HG03432 (cell line): Measurements from ENCODE around the gene ZIK1.

Experiments
- ATAC-seq: cut with Tn5 transposase; IDR thresholded peaks from one replicate; pipeline ENCODE4 v1.9.1; 2021; ENCODE audit warnings: mild to moderate bottlenecking, moderate library complexity; ENCODE audit not compliant: unreplicated experiment

Gene ZIK1

DNA sequence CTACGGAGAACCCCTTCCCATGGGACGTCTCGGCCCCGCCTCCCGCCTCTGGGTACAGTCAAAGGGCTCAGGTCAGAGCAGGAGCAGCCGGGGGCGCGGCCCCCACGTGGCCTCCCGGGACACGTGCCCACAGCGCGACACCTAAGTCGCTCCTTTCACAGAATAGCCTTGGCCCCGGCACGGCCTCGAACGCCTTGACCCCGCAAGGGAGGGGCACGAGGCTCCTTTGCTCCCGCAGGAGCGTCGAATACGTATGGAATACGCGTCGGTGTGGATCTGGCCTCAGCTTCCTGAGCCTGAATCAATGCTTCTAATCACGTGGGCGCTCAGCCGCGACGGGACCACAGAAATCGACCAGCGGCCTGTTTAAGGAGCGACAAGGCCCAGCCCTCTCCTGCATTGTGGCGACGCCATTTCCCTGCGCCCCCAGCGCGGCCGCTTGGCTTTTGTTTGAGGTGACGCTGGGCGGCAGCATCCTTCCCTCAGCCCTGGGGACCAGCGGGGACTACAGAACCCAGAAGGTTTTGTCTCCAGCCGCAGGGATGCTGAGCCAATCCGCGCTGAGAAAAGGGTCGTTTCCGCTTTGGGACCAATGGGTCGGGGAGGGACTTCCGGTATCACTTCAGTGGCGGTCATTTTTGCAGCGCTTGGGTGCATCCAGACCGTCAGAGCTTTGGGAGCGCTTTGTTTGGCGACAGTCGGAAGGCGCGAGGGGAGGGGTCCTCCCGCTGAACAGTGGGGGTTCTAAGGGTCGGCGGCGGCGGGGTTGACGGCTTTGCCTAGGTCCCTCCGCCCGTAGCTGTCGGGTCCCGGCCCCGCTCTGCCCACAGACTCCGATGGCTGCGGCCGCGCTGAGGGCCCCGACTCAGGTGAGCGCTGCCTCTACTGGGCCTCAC is at the start of gene ZIK1:
TSS of gene ZIK1 (plus strand) at position 625 of the 896 bp plus-strand sequence. CDS start at position 837, 212 bp downstream.
- ATAC-seq = peak; percentile 79

DNA sequence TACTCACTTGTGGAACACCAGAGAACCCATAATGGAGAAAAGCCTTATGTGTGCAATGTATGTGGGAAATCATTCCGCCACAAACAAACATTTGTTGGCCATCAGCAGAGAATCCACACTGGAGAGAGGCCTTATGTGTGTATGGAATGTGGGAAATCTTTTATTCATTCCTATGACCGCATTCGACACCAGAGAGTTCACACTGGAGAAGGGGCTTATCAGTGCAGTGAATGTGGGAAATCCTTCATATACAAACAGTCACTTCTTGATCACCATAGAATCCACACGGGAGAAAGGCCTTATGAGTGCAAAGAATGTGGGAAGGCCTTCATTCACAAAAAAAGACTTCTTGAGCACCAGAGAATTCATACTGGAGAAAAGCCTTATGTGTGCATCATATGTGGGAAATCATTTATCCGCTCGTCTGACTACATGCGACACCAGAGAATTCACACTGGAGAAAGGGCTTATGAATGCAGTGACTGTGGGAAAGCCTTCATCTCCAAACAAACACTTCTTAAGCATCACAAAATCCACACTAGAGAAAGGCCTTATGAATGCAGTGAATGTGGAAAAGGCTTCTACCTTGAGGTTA is 45.9 kb upstream of the ZIK1 start:
- no peak for ATAC-seq

DNA sequence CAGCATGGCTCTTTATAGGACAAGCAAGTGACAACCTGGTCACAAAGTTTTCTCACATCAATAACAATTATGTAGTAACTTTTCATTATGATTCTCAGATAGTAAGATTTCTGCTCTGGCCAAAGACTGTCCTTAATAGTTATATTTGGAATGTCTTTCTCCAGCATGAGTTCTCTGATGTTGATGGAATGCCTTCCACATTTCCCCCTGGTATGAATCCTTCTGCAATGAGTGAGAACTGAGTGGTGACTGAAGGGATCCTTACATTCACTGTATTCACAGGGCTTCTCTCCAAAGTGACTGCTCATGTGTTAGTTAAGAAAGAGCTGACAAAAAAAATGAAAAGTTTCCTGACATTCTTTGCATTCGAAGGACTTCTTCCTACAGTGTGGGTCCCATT is 37.4 kb upstream of the ZIK1 start:
- ATAC-seq = no peak

DNA sequence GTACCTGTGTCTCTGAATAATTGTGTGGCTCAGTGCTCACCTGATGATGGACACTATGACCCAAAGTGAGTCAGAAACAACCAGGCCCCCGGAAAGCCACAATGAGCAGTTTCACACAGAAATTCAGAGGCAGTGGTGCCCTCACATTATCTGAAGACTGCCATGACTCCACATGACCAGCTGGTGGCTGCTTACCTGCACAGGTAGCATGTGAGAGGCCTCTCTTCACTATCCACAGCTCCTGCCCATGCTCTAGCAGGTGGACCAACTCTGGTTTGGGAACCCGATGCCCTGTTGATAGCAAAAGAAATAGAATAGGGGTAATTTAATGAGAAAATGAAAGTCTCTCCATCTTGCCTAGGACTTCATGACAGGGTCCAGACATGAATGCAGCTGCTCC is 31.5 kb upstream of the ZIK1 start:
- no peak for ATAC-seq

DNA sequence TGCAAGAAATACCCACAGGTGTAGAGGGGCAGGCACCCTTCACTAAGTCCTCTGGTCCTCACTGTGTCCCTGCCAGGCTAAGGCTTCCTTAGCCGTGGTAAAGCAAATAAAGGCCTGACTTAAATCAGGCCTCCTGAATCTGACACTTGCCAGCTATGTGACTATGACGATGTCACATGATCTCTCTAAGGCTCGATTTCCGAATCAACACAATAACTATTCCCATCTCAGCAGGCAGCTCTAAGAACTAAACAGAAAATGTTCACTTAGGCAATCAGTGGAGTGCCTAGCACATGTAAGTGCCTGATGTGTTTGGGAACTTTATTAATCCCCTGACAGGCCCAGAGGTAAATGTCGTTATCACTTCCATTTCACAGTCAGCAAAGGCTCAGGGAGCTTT is 26.3 kb upstream of the ZIK1 start:
- ATAC-seq = no peak

DNA sequence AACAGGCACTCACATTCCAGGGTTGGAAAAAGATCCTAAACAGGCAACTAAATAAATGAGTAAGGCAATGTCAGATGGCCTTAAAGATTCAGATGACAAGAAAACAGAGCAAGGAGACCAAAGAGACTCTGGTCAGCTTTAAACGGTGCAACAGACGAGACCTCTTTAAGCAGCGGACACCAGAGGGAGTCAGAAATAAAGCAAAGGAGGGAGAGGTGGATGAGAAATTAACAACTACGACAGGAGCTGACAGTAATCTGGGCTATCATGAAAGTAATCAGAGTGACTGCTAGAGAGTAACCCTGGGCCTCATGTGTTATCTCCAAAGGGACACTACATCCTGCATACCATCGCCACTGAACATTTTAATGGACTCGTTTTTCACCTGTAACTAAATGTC is 25.4 kb upstream of the ZIK1 start:
- ATAC-seq = no peak

DNA sequence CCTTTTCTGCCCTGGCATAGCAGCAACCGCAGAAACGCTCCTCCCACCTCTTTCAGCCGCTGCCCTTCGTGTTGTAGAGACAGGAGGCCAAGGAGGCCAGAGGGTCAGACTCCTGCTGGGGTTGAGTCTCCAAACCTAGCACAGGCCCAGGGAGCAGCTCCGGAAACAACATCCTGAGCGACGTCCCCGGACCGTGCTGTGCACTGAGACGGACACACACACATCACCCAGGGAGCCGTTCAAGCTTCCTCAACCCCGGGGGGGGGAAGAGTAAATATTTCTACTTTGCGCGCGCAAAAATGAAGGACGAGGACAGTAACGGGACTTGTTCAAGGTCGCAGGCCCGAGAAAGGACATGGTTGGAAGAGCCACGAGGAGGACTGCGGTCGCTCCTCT is 24.9 kb upstream of the ZIK1 start:
- peak; percentile 10 for ATAC-seq

DNA sequence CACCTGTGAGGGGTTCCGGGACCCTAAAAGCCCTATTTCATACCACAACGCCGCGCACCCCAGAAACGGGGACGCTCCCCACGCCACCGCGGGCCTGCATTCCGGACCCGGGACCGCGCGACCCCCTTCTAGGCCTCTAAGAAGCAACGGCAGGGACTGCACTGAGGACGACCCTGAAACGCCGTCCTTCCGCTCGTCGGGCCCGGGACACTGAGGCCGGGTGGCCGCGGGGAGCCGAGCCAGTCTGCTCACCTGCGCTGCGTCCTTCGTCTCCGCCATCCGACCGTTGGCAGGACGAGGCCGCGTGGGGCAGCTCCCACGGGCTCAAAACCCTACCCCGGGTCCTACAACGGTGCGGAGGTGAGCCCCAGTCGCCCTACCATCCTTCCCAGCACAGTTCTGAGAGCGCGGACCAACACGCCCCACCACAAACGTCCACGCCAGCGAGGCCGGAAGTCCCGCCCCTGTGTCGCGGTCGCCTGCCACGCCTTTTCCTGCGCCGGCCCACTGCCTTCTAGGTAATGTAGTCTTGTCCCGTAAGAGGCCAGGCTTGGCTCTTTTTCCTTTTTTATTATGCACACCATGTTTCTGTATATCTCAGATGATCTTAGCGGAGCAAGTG is 24.4 kb upstream of the ZIK1 start, which contains the start of gene ZNF550:
TSS of gene ZNF550 (minus strand) at position 460 of the 622 bp plus-strand sequence. CDS start at position 279, 181 bp downstream.
- peak; percentile 99 for ATAC-seq

DNA sequence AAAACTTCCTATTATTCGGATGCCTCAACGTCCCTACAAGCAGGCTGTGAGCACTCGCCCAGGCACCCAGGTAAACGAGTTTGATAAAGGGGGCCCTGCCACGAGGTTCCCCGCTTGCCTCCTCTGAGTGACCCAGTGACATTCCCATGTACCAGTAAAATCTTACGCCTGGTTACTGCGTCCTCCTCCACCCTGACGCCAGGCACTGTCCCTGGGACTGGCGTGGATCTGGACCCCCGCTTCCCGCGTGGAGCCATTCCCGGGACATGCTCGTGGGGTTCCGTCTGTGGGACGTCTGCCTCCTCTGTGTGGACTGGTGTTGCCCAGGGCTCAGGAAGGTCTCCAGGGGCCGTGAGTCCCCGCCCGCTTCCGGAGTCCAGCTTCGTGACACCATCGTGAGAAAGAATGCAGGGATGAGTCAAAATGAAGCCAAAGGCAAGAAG is 23.9 kb upstream of the ZIK1 start:
- ATAC-seq = no peak

DNA sequence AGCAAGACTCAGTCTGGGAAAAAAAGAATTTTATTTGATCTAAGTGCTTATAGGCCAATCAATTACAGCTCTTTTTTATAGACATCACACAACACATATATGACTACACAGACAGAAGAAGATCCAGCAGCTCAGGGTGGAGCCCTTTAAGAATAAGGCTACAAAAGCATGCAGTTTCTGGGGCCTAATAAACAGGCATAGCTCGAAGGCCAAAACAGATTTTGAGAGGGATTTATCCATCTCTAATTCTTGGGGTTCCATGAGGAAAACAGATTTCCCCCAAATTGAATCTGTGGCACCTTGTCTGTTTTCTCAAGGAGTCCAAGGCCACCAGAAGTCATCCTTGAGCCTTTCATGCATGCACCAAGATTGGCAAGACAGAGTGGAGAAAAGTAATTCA is 20.4 kb upstream of the ZIK1 start:
- no peak for ATAC-seq

DNA sequence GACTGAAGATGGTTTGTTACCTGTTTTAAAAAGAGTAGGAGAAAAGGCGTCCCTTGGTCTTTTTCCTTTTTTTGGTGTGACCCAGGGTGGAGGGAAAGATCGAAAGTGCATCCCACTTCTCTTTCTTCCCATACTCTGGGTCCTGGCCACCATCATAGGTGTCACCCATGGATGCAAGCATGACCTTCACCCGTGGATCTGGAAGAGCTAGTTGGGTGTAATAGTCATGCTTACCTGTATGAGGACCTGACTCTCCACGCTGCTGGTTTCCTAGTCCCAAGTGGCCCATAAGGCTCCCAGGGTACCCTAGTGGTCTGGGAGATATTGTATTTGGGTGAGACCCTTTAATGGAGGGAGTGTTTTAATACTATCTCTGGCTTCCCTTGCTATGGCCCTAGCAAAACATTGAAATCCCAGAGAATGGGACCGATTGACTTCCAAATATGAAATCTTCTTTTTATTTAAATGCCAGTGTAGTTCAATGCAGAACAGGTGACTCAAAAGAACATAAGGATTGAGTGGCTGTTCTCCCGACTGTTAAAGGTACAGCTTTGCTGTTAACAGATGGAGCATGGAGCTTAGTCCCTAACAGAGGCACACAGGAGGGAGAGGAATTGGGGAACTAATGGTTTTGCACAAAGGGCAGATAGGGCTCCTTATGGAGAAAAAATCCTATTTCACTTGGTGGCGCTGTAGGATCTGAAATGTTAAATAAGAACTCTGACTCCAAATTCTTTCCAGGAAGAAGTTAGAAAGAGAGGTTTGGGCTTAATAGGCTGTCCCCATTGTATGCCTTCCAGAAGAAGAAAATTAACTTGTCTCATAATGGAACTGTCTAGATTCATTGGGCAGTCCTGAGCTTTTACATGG is 17.3 kb upstream of the ZIK1 start:
- no peak for ATAC-seq

DNA sequence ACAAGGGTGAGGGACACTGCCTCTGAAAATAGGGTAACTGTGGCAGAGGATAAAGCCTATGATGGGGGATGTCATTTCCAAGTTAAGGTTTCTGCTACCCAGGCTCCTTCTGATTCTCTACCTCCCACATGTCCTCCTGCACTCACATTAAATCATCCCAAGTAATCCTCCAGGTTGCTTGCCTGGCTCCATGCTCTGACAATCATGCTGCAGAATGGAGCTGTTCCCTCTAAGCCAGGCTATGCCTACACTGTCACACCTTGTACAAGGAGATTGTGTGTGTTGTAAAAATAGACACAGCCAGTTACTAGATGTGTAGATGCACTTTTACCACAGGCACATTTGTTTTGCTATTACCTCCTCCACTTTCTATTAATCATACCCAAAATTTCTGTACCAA is 13.2 kb upstream of the ZIK1 start:
- no peak for ATAC-seq

DNA sequence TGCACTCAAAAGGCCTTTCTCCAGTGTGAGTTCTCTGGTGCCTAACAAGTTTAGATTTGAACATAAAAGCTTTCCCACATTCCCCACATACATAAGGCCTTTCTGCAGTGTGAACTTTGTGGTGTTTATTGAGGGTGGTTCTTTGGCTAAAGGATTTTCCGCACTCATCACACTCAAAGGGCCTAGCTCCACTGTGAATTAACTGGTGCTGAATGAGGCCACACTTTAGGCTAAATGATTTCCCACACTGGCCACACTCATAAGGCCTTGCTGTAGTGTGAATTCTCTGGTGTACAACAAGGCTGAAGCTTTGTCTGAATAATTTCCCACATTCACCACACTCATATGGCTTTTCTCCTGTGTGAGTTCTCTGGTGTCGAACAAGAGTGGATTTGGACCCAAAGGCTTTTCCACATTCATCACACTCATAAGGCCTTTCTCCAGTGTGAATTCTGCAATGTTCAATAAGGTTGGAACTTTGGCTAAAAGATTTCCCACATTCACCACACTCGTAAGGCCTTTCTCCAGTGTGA is 11.5 kb upstream of the ZIK1 start:
- ATAC-seq = no peak

DNA sequence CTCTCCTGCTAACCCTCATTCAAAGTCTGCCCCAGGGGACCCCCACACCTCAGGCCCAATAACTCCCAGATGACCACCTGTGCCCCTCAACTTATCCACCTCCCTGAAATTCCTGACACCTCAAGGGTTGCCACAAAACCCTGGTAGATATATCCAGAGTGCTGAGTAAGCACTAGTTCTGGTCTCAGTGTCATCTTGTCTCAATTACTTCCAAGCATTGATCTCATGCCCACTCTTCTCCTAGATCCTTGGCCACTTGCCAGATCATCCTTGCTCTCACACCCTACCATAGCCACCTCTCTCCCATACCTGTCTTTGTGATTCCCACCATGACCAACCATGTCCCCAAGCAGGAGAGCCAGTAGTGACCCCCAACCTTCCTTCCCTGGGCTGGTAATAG is 7.3 kb upstream of the ZIK1 start:
- ATAC-seq = no peak

DNA sequence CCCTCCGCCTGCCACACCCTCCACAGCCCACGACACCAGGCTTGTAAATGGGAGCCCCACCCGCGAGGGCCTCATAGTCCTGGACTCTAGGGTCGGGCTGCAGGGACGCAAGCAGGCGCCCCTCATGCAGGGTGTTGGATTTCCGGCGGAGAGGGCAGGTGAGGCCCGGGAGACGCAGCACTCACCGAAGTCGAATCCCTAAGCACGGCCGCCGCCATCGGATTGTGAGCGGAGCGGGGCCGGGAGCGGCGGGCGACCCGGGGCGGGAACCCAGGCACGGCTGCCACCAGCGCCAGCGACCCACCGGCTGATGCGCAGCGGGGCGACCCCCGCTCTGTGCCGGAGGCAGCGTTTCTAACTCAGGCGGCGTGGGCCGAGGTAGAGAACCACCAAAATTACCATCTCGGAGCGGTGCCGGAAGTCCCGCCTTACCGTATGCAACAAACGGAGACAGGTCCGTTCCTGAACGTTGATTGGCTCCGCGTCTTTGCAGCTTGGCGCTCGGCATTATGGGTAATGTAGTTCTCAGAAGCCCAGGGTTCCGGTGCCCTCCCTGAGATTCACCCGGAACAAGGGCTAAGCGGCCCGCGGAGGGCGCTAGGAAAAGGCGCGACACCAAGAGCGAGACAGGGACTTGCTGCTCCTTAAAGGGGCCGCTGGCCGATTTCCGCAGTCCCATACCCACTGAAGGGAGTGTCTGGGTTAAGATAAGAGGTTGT is 5.3 kb upstream of the ZIK1 start, which contains the start of gene ZNF416:
TSS of gene ZNF416 (minus strand) at position 425 of the 719 bp plus-strand sequence. CDS start at position 218, 207 bp downstream.
- peak; percentile 93 for ATAC-seq

DNA sequence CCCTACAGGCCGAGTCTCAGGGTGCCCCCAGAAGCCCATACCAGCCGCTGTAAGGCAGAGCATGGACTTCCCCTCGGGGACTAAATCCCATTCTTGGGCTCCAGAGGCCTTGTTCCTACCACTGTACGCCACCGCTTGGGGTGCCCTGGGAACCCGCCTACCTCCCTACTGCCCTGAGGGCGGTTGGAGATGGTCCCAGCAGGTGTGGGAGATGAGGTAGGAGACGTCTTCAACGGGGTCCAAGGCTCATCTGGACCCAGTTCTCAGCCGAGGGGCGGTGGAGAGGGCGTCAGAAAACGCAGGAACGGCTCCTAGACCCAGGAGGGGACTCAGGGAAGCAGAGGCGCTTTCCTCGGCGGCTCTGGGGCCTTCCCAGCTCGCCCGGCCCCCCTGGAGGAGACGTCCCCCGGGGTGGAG is 833 bp upstream of the ZIK1 start:
- ATAC-seq = no peak

DNA sequence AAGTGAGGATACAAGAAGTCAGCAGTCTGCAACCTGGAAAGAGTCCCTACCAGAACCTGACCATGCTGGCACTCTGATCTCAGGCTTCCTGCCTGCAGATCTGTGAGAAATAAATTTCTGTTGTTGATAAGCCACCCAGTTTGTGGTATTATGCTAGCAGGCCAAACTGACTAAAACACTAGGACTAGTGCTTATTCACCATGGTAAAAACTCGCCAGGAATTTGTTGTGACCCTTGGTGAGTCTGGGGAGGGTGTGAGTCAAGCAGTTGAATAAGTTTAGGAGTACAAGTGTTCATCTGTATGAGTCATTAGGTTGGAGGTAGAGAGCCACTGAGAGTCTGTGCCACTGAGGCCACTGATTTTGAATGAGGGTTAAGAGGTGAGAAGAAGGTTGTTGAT is 3.6 kb downstream of the ZIK1 start:
- ATAC-seq = no peak

DNA sequence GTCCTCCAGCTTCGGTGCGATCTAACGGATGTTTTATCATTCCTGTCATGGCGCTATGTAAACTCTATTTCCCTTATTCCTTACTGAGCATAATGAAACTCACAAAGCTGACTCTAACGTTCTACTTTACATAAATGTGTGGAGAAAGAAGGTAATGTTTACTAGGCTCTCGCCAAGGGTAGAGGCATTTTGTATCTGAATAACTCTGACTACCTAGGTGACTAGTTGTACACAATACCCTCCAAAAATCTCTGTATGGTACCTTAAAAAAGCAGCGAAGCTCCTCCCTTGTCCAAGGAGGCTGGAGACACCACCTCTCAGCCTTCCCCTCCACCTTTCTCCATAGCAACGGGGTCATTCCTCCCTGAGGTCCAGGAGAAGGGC is 15.4 kb downstream of the ZIK1 start:
- peak; percentile 36 for ATAC-seq

DNA sequence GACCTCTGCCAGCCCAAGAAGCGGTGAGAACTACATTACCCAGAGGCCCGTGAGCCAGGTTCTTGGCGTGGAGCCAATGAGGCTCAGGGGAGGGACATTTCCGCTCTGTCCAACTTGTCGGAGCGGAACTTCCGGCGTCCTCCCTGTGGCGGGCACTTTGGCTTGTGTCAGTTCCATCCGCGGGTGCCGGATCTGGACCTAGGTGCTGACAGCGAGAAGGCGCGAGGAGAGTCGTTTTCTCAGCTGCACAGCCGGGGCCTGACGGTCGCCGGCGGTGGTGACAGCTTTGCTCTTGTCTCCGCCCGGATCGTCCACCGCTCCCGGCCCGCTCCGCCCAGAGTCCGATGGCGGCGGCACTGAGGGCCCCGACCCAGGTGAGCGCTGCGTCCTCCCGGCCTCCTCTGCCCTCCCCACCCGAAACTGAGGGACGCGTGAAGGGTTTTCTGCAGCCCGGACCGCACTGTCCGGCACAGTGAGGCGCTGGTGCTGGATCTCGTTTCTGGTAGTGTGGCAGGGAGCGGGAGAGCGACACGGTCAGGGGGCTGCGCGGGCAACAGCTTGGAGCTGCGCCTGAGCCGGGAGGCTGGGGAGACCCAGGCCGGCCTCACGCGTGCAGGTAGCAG is 15.9 kb downstream of the ZIK1 start, which contains the start of gene ZNF530:
TSS of gene ZNF530 (plus strand) at position 125 of the 623 bp plus-strand sequence. CDS start 4,461 bp downstream, outside the sequence.
- peak; percentile 95 for ATAC-seq
